Esophagus muscularis mucosa (tissue), 2 donors: ENCODE data around the gene ZNF521.

ENCODE experiments used
- POLR2A ChIP-seq: fragments of 450-650 bp; IDR thresholded peaks from one replicate; pipeline ENCODE4 v1.6.1; 2017; ENCODE audit warnings: antibody characterized with exemption, moderate library complexity, mild to moderate bottlenecking, low read depth
- POLR2AphosphoS5 ChIP-seq, 2 donors: sonication (generic); formaldehyde crosslinking; IDR thresholded peaks; one replicate each; pipeline ENCODE4 v1.6.1; 2017; ENCODE audit warnings: antibody characterized with exemption in 2 of 2

DNA sequence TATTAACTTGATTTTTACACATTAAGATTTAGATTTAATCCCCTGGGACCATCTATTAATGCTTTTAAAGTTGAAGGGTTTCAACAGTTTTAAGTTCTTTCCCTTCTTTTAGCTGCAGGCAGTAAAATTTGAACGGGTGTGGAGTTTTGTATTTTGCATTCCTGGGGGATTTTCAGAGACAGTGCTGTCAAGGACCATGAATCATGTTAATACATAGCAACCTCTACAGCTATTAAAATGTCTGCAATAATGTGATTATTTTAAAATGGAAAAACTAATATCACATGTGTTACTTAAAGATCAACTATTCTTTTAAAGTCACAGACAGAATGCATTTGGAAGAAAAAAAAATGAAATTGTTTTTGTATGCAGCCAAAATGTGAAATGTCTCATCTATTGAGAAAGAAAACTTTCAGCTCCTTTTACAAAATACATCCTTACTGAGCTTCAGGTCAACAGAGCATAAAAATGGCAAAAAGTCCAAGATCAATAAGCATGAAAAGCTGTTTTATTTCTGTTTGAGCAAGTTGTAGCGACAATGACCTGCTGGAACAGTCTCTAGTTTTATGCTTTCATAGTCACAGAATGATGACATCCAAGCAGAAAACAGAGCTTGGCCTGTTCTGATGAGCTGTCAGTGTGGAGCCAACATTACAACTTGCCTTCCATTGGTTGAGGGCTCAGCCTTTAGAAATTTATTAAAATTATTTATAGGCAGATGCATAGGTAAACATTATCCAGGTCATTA is 21.6 kb upstream of the ZNF521 start:
- TF ChIP-seq POLR2A, result no peak
- no peak for TF ChIP-seq POLR2AphosphoS5 (IDR thresholded peaks at IDR 0.05)
